DMS53 treated with DMSO at 0.1 percent for 48 hours (cell line): ENCODE results near the gene GARS1.
"Not testable (repeated sequence)": the region's sequence is repeated elsewhere in the genome, so short reads cannot be mapped to it uniquely, and the experiment has no call there.

Experiments
- DNase-seq: peaks from one replicate; lab custom pipeline; 2025; ENCODE audit not compliant: unreplicated experiment; lab: John Stamatoyannopoulos, UW

The GARS1 gene

GRCh38 chr7:30618961-30619360 is 24.3 kb downstream of the GARS1 start:
- DNase-seq, result no peak

- peak; percentile 18 for DNase-seq
Measured at GRCh38 chr7:30625283-30625682, 30.6 kb downstream of the GARS1 start.

GRCh38 chr7:30627026-30627425 is 32.3 kb downstream of the GARS1 start:
- no peak for DNase-seq

- no peak for DNase-seq
Measured at GRCh38 chr7:30630986-30631385, 36.3 kb downstream of the GARS1 start.

- DNase-seq, result no peak
Measured at GRCh38 chr7:30633223-30633622, 38.5 kb downstream of the GARS1 start.

GRCh38 chr7:30634193-30634626 is 39.5 kb downstream of the GARS1 start:
- no peak for DNase-seq

GRCh38 chr7:30634634-30635201 is 40.0 kb downstream of the GARS1 start:
- no peak for DNase-seq

GRCh38 chr7:30635798-30636197 is 41.1 kb downstream of the GARS1 start:
- no peak for DNase-seq

GRCh38 chr7:30642322-30642721 is 47.6 kb downstream of the GARS1 start:
- not testable (repeated sequence) for DNase-seq

GRCh38 chr7:30642789-30643188 is 48.1 kb downstream of the GARS1 start:
- DNase-seq, result no peak

GRCh38 chr7:30644286-30644955 is 49.7 kb downstream of the GARS1 start:
- no peak for DNase-seq

GRCh38 chr7:30645661-30646060 is 51.0 kb downstream of the GARS1 start:
- no peak for DNase-seq

GRCh38 chr7:30646154-30646553 is 51.5 kb downstream of the GARS1 start:
- DNase-seq, result no peak

GRCh38 chr7:30647589-30648364 is 53.1 kb downstream of the GARS1 start:
- no peak for DNase-seq

- no peak for DNase-seq
Measured at GRCh38 chr7:30648744-30649540, 54.3 kb downstream of the GARS1 start.

GRCh38 chr7:30649717-30650420 is 55.2 kb downstream of the GARS1 start:
- no peak for DNase-seq

- DNase-seq, result no peak
Measured at GRCh38 chr7:30650421-30650808, 55.7 kb downstream of the GARS1 start.

GRCh38 chr7:30652132-30652531 is 57.5 kb downstream of the GARS1 start:
- no peak for DNase-seq

- DNase-seq, result no peak
Measured at GRCh38 chr7:30652698-30653641, 58.3 kb downstream of the GARS1 start.
